ENCODE results near the gene FDX2. TPM values are rescaled to one million over a fixed set of nuclear protein-coding genes. Genes with fewer than 3 reads are reported as not detected.

The FDX2 gene
- total RNA-seq, 2 experiments from 2014 or later = 8.1 to 14.3 TPM

GRCh38 chr19:10269333-10270179, 46.3 kb downstream of the FDX2 start:
- POLR2A ChIA-PET = interaction anchor here (0.6 to 8.0 kb wide), 18 partner anchors 10 to 296 kb away, joined by 3 to 107 read pairs (median 8); partner anchors contain the start of genes CDC37, DNMT1, ICAM4 and ICAM5
- H3K9me3 Mint-ChIP-seq = no peaks in the 10 kb centered on the region

GRCh38 chr19:10268071-10268470, 47.7 kb downstream of the FDX2 start:
- Mint-ChIP-seq H3K4me3 (no peak overlapping the region), H3K4me1 (ENCODE audit: low read depth) (peaks cover 16% of the 10 kb centered on the region), H3K27me3 (no peaks in the 10 kb centered on the region), H3K27ac (no peak overlapping the region), H3K36me3 (ENCODE audit: low read depth) (peaks cover 15% of the 10 kb centered on the region), H3K9me3 (no peaks in the 10 kb centered on the region)
- no peak for TF ChIP-seq CTCF (IDR thresholded peaks at IDR 0.05)
- ChIA-PET POLR2A (interaction anchor here (1.1 to 1.5 kb wide), 2 partner anchors 9 to 112 kb away, joined by 3 to 5 read pairs; partner anchors contain the start of gene TYK2), CTCF (interaction anchor here (0.7 to 8.8 kb wide), 7 partner anchors 8 to 118 kb away, joined by 3 to 286 read pairs (median 4); partner anchors contain the start of genes ICAM5, RAVER1 and TYK2)
- DNase-seq = no peak
- intact Hi-C loops (cut with micrococcal nuclease) = no loop called here
- no peak for ATAC-seq

More at GRCh38 chr19:10269333-10270179, 46.3 kb downstream of the FDX2 start:
- peak; percentile 95 for DNase-seq
- H3K36me3 Mint-ChIP-seq (ENCODE audit: low read depth) = peaks cover 22% of the 10 kb centered on the region
- TF ChIP-seq CTCF (IDR thresholded peaks at IDR 0.05) = peak; percentile 97
- CTCF ChIA-PET = interaction anchor here (0.6 to 8.8 kb wide), 21 partner anchors 9 to 338 kb away, joined by 3 to 286 read pairs (median 5); partner anchors contain the start of genes FDX2, ICAM4, ICAM5 and KRI1
- H3K4me1 Mint-ChIP-seq (ENCODE audit: low read depth) = peaks cover 20% of the 10 kb centered on the region
- no peaks in the 10 kb centered on the region for H3K27me3 Mint-ChIP-seq
- ATAC-seq = peak; percentile 72
- H3K4me3 Mint-ChIP-seq = peak overlapping the region; percentile 85
- peak overlapping the region; percentile 89 for H3K27ac Mint-ChIP-seq
- intact Hi-C loops (cut with micrococcal nuclease) = loop anchor here (1.0 kb wide), 1 partner anchor 120 kb away; no protein-coding TSS in a partner anchor

GRCh38 chr19:10266706-10267105, 49.1 kb downstream of the FDX2 start:
- TF ChIP-seq CTCF (IDR thresholded peaks at IDR 0.05) = no peak
- no peak overlapping the region for H3K4me3 Mint-ChIP-seq
- H3K9me3 Mint-ChIP-seq = no peaks in the 10 kb centered on the region
- no peak for ATAC-seq
- H3K36me3 Mint-ChIP-seq (ENCODE audit: low read depth) = peaks cover 3% of the 10 kb centered on the region
- ChIA-PET CTCF (interaction anchor here (5.8 to 8.8 kb wide), 2 partner anchors 7 to 120 kb away, joined by 75 to 286 read pairs; partner anchors contain the start of gene TYK2), POLR2A (interaction anchor here (1.5 to 1.6 kb wide), 2 partner anchors 114 to 121 kb away, joined by 3 read pairs; partner anchors contain the start of gene TYK2)
- H3K27ac Mint-ChIP-seq = no peak overlapping the region
- H3K4me1 Mint-ChIP-seq (ENCODE audit: low read depth) = peaks cover 8% of the 10 kb centered on the region
- intact Hi-C loops (cut with micrococcal nuclease) = no loop called here
- H3K27me3 Mint-ChIP-seq = no peaks in the 10 kb centered on the region
- no peak for DNase-seq

DNA sequence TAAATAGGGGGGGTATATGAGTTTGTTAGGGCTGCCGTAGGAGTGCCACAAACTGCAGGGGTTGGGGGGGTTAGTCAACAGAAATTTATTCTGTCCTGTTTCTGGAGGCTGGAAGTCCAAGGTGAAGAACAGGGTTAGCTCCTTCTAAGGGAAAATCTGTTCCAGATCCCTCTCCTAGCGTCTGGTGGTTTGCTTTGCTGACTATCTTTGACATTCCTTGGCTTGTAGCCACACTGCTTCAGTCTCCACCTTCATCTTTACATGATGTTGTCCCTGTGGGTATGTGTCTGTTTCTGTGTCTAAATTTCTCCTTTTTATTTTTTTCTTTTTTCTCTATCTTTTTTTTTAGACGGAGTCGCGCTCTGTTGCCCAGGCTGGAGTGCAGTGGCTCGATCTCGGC, 53.0 kb downstream of the FDX2 start:
- Mint-ChIP-seq H3K36me3 (ENCODE audit: low read depth) (peaks cover 19% of the 10 kb centered on the region), H3K9me3 (no peaks in the 10 kb centered on the region), H3K27ac (no peak overlapping the region), H3K4me3 (no peak overlapping the region), H3K4me1 (ENCODE audit: low read depth) (peaks cover 30% of the 10 kb centered on the region), H3K27me3 (no peaks in the 10 kb centered on the region)
- intact Hi-C loops (cut with micrococcal nuclease) = no loop called here
- POLR2A ChIA-PET = interaction anchor here (2.6 kb wide), 1 partner anchor 126 kb away, joined by 7 read pairs; no protein-coding TSS in a partner anchor
- DNase-seq = no peak
- CTCF ChIA-PET = interaction anchor here (8.6 kb wide), 1 partner anchor 123 kb away, joined by 168 read pairs; no protein-coding TSS in a partner anchor
- no peak for TF ChIP-seq CTCF (IDR thresholded peaks at IDR 0.05)
- ATAC-seq = no peak

Measured in activated CD8-positive, alpha-beta T cell treated with anti-CD3 and anti-CD28 coated beads for 36 hours (primary cell).